Skeletal muscle cell (primary cell): ENCODE measurements around the gene LIG3.
"Not testable (repeated sequence)": the region's sequence is repeated elsewhere in the genome, so short reads cannot be mapped to it uniquely, and the experiment has no call there.

Experiments used
- DNase-seq: peaks from one replicate; pipeline ENCODE4 v3.0.0-alpha.2; 2010; ENCODE audit warnings: low read depth
- H3K4me3 ChIP-seq: 2 replicates; pipeline ENCODE4 v1.5.1; 2011; ENCODE audit warnings: low read depth, mild to moderate bottlenecking, control low read depth, low read length, moderate library complexity

The LIG3 gene

DNA sequence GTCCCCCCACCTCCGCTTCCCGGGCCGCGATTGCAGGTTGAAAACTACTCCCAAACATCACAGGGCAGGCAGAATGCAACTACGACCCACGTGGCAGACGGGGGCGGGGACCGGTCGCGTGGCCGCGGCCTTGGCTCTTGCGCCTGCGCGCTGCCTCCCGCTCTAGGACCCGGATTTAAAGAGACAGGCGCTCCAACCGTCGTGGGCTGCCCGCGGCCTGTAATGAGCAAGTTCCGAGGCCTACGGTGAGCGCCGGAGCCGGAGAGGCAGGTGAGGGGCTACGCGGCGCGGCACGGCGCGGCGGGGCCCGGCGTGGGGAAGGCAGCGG lies at the start of gene LIG3:
Gene LIG3 (plus strand): TSS at position 160 of the 328 bp plus-strand sequence. CDS start 2,494 bp downstream, outside the sequence.
- H3K4me3 ChIP-seq, result peak within 1 kb of the TSS; percentile 79
- peak; percentile 80 for DNase-seq

DNA sequence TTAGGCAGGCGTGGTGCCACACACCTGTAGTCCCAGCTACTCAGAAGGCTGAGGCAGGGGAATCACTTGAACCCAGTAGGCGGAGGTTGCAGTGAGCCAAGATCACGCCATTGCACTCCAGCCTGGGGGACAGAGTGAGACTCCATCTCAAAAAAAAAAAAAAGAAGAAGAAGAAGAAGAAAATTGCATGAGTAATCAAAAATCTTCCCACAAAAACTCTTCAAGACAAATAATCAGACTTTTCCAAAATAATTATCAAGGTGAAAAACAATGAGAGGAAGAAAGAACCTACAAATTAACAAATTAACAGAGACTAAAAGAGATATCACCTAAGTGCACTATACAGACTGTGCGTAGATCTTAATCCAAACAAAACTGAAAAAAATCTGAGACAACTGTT lies 29.5 kb upstream of the LIG3 start:
- not testable (repeated sequence) for H3K4me3 ChIP-seq, DNase-seq

DNA sequence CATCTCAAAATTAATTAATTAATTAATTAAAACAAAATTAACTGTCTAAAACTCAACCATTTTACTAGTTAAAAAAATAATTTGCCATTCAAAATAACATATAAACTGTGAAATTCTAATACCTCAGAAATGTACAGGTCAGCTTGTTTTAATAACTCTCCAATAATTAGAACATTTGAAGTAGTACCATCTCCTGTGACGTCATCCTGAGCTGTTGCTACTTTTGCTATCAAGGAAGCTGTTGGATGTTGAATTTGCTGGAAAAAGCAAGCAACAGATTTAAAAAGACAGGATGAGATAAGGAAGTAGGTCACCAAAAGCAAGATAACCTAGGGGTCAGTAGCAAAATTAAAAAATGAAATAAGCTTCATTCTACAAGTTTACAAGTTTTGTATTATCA lies 21.9 kb upstream of the LIG3 start:
- no peak overlapping the region for H3K4me3 ChIP-seq

DNA sequence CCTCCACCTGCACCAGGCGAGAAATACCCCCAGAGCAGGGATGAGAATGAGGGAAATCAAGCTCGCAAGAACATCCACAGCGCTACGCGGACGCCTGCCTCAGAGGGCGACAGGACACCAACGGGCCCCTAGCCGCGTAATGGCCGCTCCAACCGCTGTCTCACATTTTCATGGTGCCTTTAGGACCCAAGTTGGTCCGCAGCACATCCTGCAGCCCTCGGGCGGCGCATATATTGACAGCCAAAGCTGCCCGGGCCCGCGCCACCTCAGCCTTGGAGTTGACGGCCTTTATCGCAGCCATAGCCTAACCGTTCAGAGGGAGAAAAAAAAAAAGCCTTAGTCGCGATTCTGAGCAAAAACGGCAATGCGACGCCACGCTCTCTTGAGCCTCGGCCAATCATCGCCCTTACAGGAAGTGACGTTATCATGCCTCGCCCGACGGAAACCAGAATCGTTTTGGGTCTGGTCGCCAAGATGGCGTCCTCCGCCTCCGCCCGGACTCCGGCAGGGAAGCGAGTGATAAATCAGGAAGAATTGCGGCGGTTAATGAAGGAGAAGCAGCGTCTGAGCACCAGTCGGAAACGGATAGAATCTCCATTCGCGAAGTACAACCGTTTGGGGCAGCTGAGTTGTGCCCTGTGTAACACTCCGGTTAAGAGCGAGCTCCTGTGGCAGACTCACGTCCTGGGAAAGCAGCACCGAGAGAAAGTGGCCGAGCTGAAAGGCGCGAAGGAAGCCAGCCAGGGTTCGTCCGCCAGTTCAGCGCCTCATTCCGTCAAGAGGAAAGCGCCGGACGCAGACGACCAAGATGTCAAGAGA lies 19.0 kb upstream of the LIG3 start, which contains the start of the genes CCT6B and ZNF830:
Gene CCT6B (minus strand): TSS at position 368 of the 819 bp plus-strand sequence. CDS start 67 bp downstream, at position 301.
Gene ZNF830 (plus strand): TSS at position 448 of the 819 bp plus-strand sequence. CDS start 27 bp downstream, at position 475.
- peak within 1 kb of the TSS; percentile 89 for H3K4me3 ChIP-seq
- peak; percentile 82 for DNase-seq

More for the DNA sequence above, 21.9 kb upstream of the LIG3 start:
- no peak for DNase-seq

DNA sequence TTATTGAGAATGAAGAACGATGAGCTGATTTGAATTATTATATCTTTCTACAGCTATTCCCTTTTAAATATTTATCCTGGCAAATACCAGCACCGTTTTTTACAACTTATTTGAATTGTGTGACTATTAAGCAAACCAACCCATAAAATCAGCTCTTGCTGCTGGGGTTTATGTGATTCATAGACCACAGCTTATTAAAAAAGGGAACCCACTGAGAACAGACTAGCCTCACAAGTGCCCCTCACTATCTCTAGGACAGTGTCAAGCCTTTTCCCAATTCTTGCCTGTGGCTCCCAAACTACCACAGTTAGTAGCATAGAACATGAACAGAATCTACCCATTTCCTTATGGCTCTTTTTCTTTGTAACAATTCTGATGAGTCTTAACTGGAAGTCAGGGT lies 6.1 kb upstream of the LIG3 start:
- H3K4me3 ChIP-seq, result no peak overlapping the region
- DNase-seq, result no peak

GRCh38 chr17:34974794-34975785 lies 5.2 kb upstream of the LIG3 start:
- no peak for DNase-seq
- no peak overlapping the region for H3K4me3 ChIP-seq

- DNase-seq, result no peak
- H3K4me3 ChIP-seq, result no peak overlapping the region
These were observed 1.2 kb upstream of the LIG3 start for GRCh38 chr17:34979153-34979552.

DNA sequence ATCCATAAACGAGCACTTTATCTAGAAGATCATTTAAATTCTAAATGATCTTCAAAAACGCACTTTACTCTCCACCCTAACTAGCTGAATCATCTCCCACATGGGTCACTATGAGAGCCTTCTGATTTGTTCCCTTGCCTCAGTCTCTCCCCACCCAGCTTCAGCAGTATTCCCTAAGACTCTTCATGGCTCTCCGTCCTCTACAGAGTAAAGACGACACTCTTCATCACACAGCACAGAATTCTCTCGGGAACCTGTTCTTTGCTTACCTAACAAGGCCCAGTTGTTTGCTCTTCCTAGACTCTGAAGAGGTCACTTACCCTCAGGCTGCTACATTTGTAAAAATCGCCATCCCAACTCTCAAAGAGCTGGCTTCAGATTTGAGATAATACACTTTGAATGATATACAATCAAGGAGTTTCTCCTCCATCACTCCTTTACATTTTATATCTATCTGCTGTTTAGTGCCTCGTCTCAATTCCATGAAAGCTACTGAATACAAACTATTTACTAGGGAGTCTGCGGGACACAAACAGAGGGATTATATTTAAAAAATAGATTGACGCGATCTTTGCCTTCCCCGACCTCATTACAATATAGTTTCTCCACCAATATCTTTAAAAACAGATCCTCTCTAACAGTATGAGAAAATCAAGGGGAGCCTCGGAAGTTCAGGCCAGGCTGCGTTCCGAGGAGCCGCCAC lies 511 bp upstream of the LIG3 start:
- H3K4me3 ChIP-seq, result peak overlapping the region; percentile 79
- no peak for DNase-seq

GRCh38 chr17:34980681-34981537 lies 597 bp downstream of the LIG3 start:
- peak; percentile 61 for DNase-seq
- peak overlapping the region; percentile 79 for H3K4me3 ChIP-seq

DNA sequence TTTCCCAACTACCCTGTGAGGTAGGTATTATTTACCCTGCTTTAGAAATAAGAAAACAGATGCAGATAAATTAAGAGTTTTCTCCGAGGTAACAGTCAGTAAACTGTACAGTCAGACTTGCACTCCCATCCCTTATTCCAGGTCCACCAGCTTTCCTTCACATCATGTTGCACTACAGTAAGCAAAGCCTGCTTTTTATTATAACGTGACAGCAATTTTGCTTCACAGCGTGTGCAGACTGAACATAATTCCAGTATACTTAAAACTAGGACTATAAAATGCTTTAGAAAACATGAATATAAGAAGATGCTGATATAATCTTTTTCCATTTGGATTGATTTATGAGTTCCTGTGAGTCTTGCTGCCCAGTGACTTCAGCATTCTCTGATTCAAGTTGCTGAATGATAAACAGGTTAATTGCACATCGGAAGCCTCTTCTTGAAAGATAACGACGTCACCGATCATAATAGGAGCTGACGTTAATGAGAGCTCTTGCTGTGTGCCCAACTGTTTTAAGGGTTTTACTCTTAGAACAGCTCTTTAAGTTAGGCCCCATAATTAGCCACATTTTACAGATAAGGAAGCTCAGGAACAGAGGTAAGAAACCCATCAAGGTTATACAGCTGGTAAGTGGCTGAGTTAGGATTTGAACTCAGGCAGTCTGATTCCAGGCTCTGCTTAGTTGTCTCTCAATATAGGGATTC lies 1.4 kb downstream of the LIG3 start:
- no peak for DNase-seq
- peak overlapping the region; percentile 79 for H3K4me3 ChIP-seq

- H3K4me3 ChIP-seq, result no peak overlapping the region
- DNase-seq, result no peak
These were observed 6.9 kb downstream of the LIG3 start for GRCh38 chr17:34987232-34987631.

DNA sequence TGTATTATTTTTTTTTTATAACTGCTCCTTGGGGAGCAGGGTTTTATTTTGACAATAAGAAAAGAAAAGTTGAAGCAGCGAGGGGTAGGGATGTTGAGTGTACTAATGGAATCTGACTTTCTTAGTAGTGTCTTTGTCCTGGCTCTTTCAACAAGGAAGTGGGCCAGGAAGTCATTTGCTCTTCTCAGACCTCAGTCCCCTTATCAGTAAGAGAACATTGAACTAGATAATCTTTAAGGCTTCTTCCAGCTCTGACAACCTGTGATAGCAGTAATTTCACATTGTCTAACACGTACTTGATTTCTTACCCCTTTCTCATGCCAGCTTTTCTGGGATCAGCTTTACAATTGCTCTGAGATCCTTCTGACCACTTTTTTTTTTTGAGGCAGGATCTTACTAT lies 8.3 kb downstream of the LIG3 start:
- no peak for DNase-seq
- H3K4me3 ChIP-seq, result no peak overlapping the region

GRCh38 chr17:34989473-34989872 lies 9.2 kb downstream of the LIG3 start:
- no peak overlapping the region for H3K4me3 ChIP-seq
- no peak for DNase-seq

- H3K4me3 ChIP-seq, result no peak overlapping the region
- no peak for DNase-seq
These were observed 10.6 kb downstream of the LIG3 start for GRCh38 chr17:34990921-34991365.

- no peak overlapping the region for H3K4me3 ChIP-seq
- no peak for DNase-seq
These were observed 11.3 kb downstream of the LIG3 start for GRCh38 chr17:34991606-34992005.

- no peak overlapping the region for H3K4me3 ChIP-seq
- DNase-seq, result no peak
These were observed 12.7 kb downstream of the LIG3 start for GRCh38 chr17:34993031-34993430.

DNA sequence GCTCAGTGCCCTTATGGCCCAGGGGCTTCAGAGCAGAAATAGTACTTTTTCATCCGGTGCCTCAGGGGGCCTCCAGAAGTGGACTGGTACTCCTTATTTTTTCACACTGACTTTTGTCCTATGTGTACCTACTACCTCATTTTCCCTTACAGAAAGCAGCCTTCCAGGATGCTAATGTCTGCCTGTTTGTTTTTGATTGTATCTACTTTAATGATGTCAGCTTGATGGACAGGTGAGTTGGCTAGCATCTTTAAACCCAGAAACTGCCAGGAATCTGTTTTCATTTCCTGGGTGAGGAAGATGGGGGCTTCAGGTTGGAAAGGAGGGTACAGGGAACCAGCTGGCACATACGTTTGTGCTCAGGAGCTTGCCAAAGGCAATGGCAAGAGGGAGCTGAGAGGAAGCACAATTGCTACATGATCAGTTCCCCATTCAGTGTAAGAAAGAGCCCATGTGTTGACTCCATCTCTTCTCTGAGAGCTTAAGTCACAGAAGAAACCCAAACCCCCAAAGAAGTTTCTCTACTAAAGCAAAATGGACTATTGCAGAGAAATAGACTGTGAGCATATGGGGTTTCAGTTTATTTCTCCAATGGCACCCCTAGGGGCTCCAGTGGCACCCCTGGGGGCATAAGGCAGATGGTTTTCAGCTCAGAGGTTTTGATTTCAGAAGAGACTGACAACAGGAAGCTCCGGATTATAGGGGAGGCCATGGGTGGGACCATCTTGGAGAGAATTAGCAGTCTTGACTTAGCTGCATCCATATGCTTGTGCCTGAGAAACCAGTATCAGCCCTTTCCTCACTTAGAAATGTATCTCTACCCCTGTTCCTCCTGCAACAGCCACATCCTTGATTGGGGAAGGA lies 16.3 kb downstream of the LIG3 start:
- no peak overlapping the region for H3K4me3 ChIP-seq
- DNase-seq, result no peak
